ENCODE data around the gene TTBK2. TPM values are rescaled to one million over a fixed set of nuclear protein-coding genes. Genes with fewer than 3 reads are reported as not detected.

TTBK2 gene
- total RNA-seq, 1 experiment from 2014 or later = 10.6 TPM

GRCh38 chr15:42726114-42726513, 194.5 kb downstream of the TTBK2 start:
- Histone ChIP-seq H3K4me1 (ENCODE audit: control insufficient read depth in 1 of 2, insufficient read depth in 2 of 2, low read length in 2 of 2) (no peaks in the 10 kb centered on the region), H3K9me2 (ENCODE audit: insufficient read depth) (no peaks in the 10 kb centered on the region), H3K27me3 (ENCODE audit: insufficient read depth, low read length) (no peaks in the 10 kb centered on the region), H3K9me3 (ENCODE audit: control insufficient read depth in 1 of 2, insufficient read depth in 1 of 2, low read depth in 1 of 2, low read length in 2 of 2) (no peaks in the 10 kb centered on the region), H3K4me3 (replicated peaks in 1 of 2; ENCODE audit: low read depth in 1 of 2, low read length in 2 of 2) (no peak overlapping the region), H2AFZ (ENCODE audit: low read depth, low read length, poor library complexity, severe bottlenecking) (no peak overlapping the region), H3K27ac (ENCODE audit: low read depth, low read length) (no peak overlapping the region), H4K20me1 (ENCODE audit: insufficient read depth) (no peaks in the 10 kb centered on the region), H3K79me2 (ENCODE audit: insufficient read depth, low read length) (no peaks in the 10 kb centered on the region), H3K36me3 (ENCODE audit: control insufficient read depth in 1 of 2, insufficient read depth in 2 of 2, low read length in 2 of 2) (peaks cover 21 to 32% of the 10 kb centered on the region in 2 experiments; a peak in 3 of 4 replicates), H3K4me2 (ENCODE audit: low read length) (no peak overlapping the region), H3K9ac (ENCODE audit: low read length) (no peak overlapping the region)
- DNase-seq (ENCODE audit: low read depth, low spot score) (no peak), ATAC-seq (no peak)
- no peak for TF ChIP-seq SIN3A (IDR thresholded peaks at IDR 0.05; ENCODE audit: low read depth)
- TF ChIP-seq CTCF (IDR thresholded peaks at IDR 0.05 in 2 of 3, conservative IDR thresholded peaks at IDR 0.05 in 1 of 3; ENCODE audit: borderline replicate concordance in 1 of 3, insufficient read depth in 1 of 3, low read depth in 2 of 3, low read length in 2 of 3) = no peak
- no peak for TF ChIP-seq POLR2A (IDR thresholded peaks at IDR 0.05; ENCODE audit: borderline replicate concordance, extremely low read depth, insufficient read depth, insufficient read length)
- TF ChIP-seq YY1 (IDR thresholded peaks at IDR 0.05; ENCODE audit: extremely low read depth, insufficient replicate concordance, low read depth, low read length) = no peak
- TF ChIP-seq POLR2AphosphoS5 (IDR thresholded peaks at IDR 0.05; ENCODE audit: low read depth, low read length) = no peak
- TF ChIP-seq FOSL1 (IDR thresholded peaks at IDR 0.05; ENCODE audit: low read depth) = no peak
- TF ChIP-seq MAX (IDR thresholded peaks at IDR 0.05) = no peak
- no peak for TF ChIP-seq ZBTB33 (IDR thresholded peaks at IDR 0.05; ENCODE audit: extremely low read depth, insufficient replicate concordance, low read length)
- TF ChIP-seq ZNF274 (IDR thresholded peaks at IDR 0.05; ENCODE audit: low read depth, low read length) = no peak
- TF ChIP-seq RAD21 (IDR thresholded peaks at IDR 0.05; ENCODE audit: low read depth) = no peak
- no peak for TF ChIP-seq EZH2phosphoT487 (IDR thresholded peaks at IDR 0.05; ENCODE audit: borderline replicate concordance)
- TF ChIP-seq ELF1 (IDR thresholded peaks at IDR 0.05; ENCODE audit: borderline replicate concordance, low read depth) = no peak
- TF ChIP-seq TCF7L2 (IDR thresholded peaks at IDR 0.05; ENCODE audit: borderline replicate concordance, extremely low read depth, insufficient read depth, insufficient read length) = no peak
- intact Hi-C loops (cut with micrococcal nuclease) = no loop called here
- CTCF ChIA-PET = interaction anchor here (0.7 kb wide), 1 partner anchor 26 kb away, joined by 3 read pairs; no protein-coding TSS in a partner anchor
- no TSS peak for BruUV-seq (replicated peaks)
- RAD21 ChIA-PET (ENCODE audit: low non-redundant PET in 1 of 2, low total read pairs in 2 of 2, uncharacterized antibody in 2 of 2, unreplicated experiment in 2 of 2) = no interaction called here
- POLR2A ChIA-PET = no interaction called here
